HCT116 (cell line): ENCODE results near the gene SRP54.

ENCODE experiments used
- EGR1 ChIP-seq: IDR thresholded peaks from 2 replicates; pipeline ENCODE4 v1.6.1; 2012; ENCODE audit warnings: low read depth
- EZH2 ChIP-seq: fragments of 200-600 bp; sonication (generic); IDR thresholded peaks from 2 replicates; pipeline ENCODE4 v1.6.1; 2017; ENCODE audit warnings: antibody characterized with exemption, mixed run types
- JUND ChIP-seq: IDR thresholded peaks from 2 replicates; pipeline ENCODE4 v1.6.1; 2012
- POLR2A ChIP-seq: IDR thresholded peaks from 2 replicates; pipeline ENCODE4 v1.7.0; 2011; ENCODE audit warnings: borderline replicate concordance; ENCODE audit not compliant: insufficient read depth, insufficient read length; ENCODE audit errors: extremely low read depth
- POLR2AphosphoS5 ChIP-seq: IDR thresholded peaks from 2 replicates; pipeline ENCODE4 v1.6.1; 2011; ENCODE audit warnings: mild to moderate bottlenecking, low read depth, low read length, moderate library complexity
- SIN3A ChIP-seq: IDR thresholded peaks from 2 replicates; pipeline ENCODE4 v1.6.1; 2012; ENCODE audit warnings: low read depth
- SP1 ChIP-seq: IDR thresholded peaks from 2 replicates; pipeline ENCODE4 v1.6.1; 2012; ENCODE audit warnings: low read depth
- SRF ChIP-seq: IDR thresholded peaks from 2 replicates; pipeline ENCODE4 v1.6.1; 2012; ENCODE audit warnings: low read depth
- YY1 ChIP-seq: IDR thresholded peaks from 2 replicates; pipeline ENCODE4 v1.6.1; 2011; ENCODE audit warnings: low read length, low read depth, moderate library complexity, mild to moderate bottlenecking; ENCODE audit not compliant: insufficient replicate concordance; ENCODE audit errors: extremely low read depth
- ZNF274 ChIP-seq: fragments of 200-500 bp; sonication (Bioruptor generic); IDR thresholded peaks from 2 replicates; pipeline ENCODE4 v1.6.1; 2014; ENCODE audit warnings: mild to moderate bottlenecking, low read depth, low read length, inconsistent platforms
- TF ChIP-seq, protein P1 (sequence below), 3 experiments: fragments of 200-600 bp in 1 of 3; sonication (generic) in 1 of 3; IDR thresholded peaks in 2 of 3; conservative IDR thresholded peaks in 1 of 3; 2 replicates each; pipeline ENCODE4 v1.5.1; 2012 to 2017; ENCODE audit warnings: low read depth in 2 of 3, low read length in 2 of 3, antibody characterized with exemption in 1 of 3, borderline replicate concordance in 1 of 3, control low read depth in 1 of 3, mild to moderate bottlenecking in 1 of 3, mixed read lengths in 1 of 3, mixed run types in 1 of 3, moderate library complexity in 1 of 3; ENCODE audit not compliant: insufficient read depth in 1 of 3
- TF ChIP-seq, protein P2 (sequence below): IDR thresholded peaks from 2 replicates; pipeline ENCODE4 v1.6.1; 2011; ENCODE audit warnings: mild to moderate bottlenecking, low read length, moderate library complexity; ENCODE audit not compliant: insufficient replicate concordance; ENCODE audit errors: extremely low read depth
- TF ChIP-seq, protein P3 (sequence below): IDR thresholded peaks from 2 replicates; pipeline ENCODE4 v1.6.1; 2012
- TF ChIP-seq, protein P4 (sequence below): IDR thresholded peaks from 2 replicates; pipeline ENCODE4 v1.6.1; 2012

DNA sequence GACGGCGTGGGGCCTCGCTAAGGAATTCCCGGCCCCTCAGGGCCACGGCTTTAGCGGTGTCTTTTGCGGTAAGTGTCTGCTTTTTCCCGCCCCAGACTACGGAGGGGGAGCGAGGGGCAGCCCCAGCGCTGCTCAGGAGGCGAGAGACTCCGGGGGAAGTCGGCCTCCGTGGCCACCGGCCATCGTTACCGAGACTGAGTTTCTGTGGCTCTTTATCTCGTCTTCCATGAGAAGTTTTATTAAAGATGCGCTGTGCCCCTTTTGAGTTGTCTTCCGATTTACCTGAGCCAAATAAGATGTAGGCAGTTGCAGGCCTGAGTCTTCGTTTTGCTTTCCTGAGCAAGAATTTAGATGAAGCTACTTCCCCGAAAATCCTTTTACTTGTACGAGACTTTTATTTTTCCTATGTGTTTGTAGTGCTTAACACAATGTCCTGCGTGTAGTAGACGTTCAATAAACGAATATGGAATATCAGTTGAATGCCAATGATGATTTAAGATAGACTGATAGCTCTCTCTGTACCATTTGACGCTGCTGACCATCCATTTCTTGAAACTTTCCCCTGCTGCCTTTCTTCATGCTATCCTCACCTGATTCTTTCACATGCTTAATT, 462 bp downstream of the SRP54 start:
- TF ChIP-seq POLR2A (no peak), EZH2 (no peak), ZNF274 (no peak), JUND (no peak), SP1 (no peak), SRF (no peak), POLR2AphosphoS5 (no peak), EGR1 (no peak), YY1 (no peak), SIN3A (no peak)
- TF ChIP-seq, protein P1, sequence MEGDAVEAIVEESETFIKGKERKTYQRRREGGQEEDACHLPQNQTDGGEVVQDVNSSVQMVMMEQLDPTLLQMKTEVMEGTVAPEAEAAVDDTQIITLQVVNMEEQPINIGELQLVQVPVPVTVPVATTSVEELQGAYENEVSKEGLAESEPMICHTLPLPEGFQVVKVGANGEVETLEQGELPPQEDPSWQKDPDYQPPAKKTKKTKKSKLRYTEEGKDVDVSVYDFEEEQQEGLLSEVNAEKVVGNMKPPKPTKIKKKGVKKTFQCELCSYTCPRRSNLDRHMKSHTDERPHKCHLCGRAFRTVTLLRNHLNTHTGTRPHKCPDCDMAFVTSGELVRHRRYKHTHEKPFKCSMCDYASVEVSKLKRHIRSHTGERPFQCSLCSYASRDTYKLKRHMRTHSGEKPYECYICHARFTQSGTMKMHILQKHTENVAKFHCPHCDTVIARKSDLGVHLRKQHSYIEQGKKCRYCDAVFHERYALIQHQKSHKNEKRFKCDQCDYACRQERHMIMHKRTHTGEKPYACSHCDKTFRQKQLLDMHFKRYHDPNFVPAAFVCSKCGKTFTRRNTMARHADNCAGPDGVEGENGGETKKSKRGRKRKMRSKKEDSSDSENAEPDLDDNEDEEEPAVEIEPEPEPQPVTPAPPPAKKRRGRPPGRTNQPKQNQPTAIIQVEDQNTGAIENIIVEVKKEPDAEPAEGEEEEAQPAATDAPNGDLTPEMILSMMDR (IDR thresholded peaks at IDR 0.05 in 2 of 3, conservative IDR thresholded peaks at IDR 0.05 in 1 of 3; ENCODE audit: borderline replicate concordance in 1 of 3, insufficient read depth in 1 of 3, low read depth in 2 of 3, low read length in 2 of 3) = no peak
- TF ChIP-seq, protein P2, sequence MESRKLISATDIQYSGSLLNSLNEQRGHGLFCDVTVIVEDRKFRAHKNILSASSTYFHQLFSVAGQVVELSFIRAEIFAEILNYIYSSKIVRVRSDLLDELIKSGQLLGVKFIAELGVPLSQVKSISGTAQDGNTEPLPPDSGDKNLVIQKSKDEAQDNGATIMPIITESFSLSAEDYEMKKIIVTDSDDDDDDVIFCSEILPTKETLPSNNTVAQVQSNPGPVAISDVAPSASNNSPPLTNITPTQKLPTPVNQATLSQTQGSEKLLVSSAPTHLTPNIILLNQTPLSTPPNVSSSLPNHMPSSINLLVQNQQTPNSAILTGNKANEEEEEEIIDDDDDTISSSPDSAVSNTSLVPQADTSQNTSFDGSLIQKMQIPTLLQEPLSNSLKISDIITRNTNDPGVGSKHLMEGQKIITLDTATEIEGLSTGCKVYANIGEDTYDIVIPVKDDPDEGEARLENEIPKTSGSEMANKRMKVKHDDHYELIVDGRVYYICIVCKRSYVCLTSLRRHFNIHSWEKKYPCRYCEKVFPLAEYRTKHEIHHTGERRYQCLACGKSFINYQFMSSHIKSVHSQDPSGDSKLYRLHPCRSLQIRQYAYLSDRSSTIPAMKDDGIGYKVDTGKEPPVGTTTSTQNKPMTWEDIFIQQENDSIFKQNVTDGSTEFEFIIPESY = no peak
- TF ChIP-seq, protein P3, sequence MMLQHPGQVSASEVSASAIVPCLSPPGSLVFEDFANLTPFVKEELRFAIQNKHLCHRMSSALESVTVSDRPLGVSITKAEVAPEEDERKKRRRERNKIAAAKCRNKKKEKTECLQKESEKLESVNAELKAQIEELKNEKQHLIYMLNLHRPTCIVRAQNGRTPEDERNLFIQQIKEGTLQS = no peak
- TF ChIP-seq, protein P4, sequence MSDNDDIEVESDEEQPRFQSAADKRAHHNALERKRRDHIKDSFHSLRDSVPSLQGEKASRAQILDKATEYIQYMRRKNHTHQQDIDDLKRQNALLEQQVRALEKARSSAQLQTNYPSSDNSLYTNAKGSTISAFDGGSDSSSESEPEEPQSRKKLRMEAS = no peak
